ENCODE results near the gene BMP8A. TPM values are rescaled to one million over a fixed set of nuclear protein-coding genes. Genes with fewer than 3 reads are reported as not detected.
A peak's percentile ranks its signal among the peaks of the same experiment; 100 is the strongest.

BMP8A gene
- polyA plus RNA-seq, 3 donors, result not detected

GRCh38 chr1:39524591-39525365 is 33.3 kb downstream of the BMP8A start:
- 94% methylated on average over 12 of the region's 15 CpGs for WGBS (ENCODE audit: insufficient coverage)
- Histone ChIP-seq H2AFZ (ENCODE audit: insufficient read depth, low read depth, low read length, poor library complexity, severe bottlenecking) (no peak overlapping the region), H3K27ac (ENCODE audit: low read depth in 1 of 2, low read length in 2 of 2) (no peak overlapping the region), H3K4me3 (replicated peaks in 1 of 3; ENCODE audit: low read depth in 2 of 3, low read length in 3 of 3) (no peak overlapping the region), H3K9ac (ENCODE audit: insufficient read depth, low read length, poor library complexity, severe bottlenecking) (no peak overlapping the region), H3K4me2 (replicated peaks; ENCODE audit: extremely low read depth, low read length, poor library complexity, severe bottlenecking) (no peak overlapping the region), H3K4me1 (ENCODE audit: control insufficient read depth in 1 of 2, insufficient read depth in 2 of 2, low read length in 2 of 2) (peaks cover 0 to under 1% of the 10 kb centered on the region in 2 donors), H3K79me2 (ENCODE audit: insufficient read depth, low read length) (no peaks in the 10 kb centered on the region), H3K36me3 (replicated peaks in 1 of 2; ENCODE audit: control insufficient read depth in 1 of 2, insufficient read depth in 2 of 2, low read length in 2 of 2) (peaks cover 16 to 24% of the 10 kb centered on the region in 2 donors), H3K9me3 (replicated peaks in 1 of 2; ENCODE audit: control insufficient read depth in 1 of 2, insufficient read depth in 1 of 2, low read length in 2 of 2) (no peaks in the 10 kb centered on the region), H3K27me3 (ENCODE audit: control insufficient read depth in 2 of 2, insufficient read depth in 2 of 2, low read length in 2 of 2) (no peaks in the 10 kb centered on the region), H4K20me1 (ENCODE audit: insufficient read depth, low read length) (no peaks in the 10 kb centered on the region)
- no peaks in the 10 kb centered on the region for H3K9me3 Mint-ChIP-seq
- intact Hi-C loops (cut with micrococcal nuclease), result no loop called here
- peaks cover 2% of the 10 kb centered on the region for H3K4me1 Mint-ChIP-seq
- no peak overlapping the region for H3K4me3 Mint-ChIP-seq
- peaks cover 0 to 4% (median 2%) of the 10 kb centered on the region in 3 donors for H3K27me3 Mint-ChIP-seq (ENCODE audit: low read depth in 3 of 3)
- H3K36me3 Mint-ChIP-seq, result peaks cover 17 to 36% of the 10 kb centered on the region in 2 donors
- TF ChIP-seq CTCF (IDR thresholded peaks at IDR 0.05), result no peak
- H3K27ac Mint-ChIP-seq, result no peak overlapping the region
- DNase-seq, result no peak

DNA sequence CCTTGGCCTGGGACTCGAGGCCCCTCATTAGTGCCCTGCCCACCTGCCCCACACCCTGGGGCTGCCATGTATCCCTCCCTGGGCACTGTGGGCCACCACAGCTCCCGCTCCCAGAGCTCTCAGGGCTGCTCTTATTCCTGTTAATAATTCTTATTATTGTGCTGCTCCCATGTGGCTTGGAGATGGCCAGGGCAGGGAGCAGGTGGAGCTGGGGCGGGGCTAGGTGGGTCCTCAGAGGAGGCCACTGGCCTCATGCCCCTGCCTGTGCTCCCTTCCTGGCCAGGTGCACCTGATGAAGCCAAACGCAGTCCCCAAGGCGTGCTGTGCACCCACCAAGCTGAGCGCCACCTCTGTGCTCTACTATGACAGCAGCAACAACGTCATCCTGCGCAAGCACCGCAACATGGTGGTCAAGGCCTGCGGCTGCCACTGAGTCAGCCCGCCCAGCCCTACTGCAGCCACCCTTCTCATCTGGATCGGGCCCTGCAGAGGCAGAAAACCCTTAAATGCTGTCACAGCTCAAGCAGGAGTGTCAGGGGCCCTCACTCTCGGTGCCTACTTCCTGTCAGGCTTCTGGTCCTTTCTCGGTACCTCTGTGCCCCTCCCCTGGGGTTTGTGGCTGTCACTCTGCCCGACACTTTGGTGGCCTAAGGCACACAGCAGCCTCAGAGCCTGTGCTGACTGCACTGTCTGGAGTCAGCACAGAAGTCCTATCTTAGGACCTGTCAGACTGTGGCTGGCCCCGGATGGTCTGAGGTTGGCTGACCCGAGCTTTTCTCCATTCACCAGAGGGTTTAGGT is 34.1 kb downstream of the BMP8A start:
- H3K27me3 ChIP-seq (ENCODE audit: control insufficient read depth in 2 of 2, insufficient read depth in 2 of 2, low read length in 2 of 2), result no peaks in the 10 kb centered on the region
- H3K36me3 ChIP-seq (replicated peaks in 1 of 2; ENCODE audit: control insufficient read depth in 1 of 2, insufficient read depth in 2 of 2, low read length in 2 of 2), result peaks cover 16 to 24% of the 10 kb centered on the region in 2 donors
- H3K4me1 ChIP-seq (ENCODE audit: control insufficient read depth in 1 of 2, insufficient read depth in 2 of 2, low read length in 2 of 2), result peaks cover 6 to 9% of the 10 kb centered on the region in 2 donors
- intact Hi-C loops (cut with micrococcal nuclease), result no loop called here
- peaks cover 0 to 4% (median 2%) of the 10 kb centered on the region in 3 donors for H3K27me3 Mint-ChIP-seq (ENCODE audit: low read depth in 3 of 3)
- no peak overlapping the region for H3K27ac ChIP-seq (ENCODE audit: low read depth in 1 of 2, low read length in 2 of 2)
- H4K20me1 ChIP-seq (ENCODE audit: insufficient read depth, low read length), result no peaks in the 10 kb centered on the region
- H3K4me2 ChIP-seq (replicated peaks; ENCODE audit: extremely low read depth, low read length, poor library complexity, severe bottlenecking), result no peak overlapping the region
- no peak overlapping the region for H3K4me3 ChIP-seq (replicated peaks in 1 of 3; ENCODE audit: low read depth in 2 of 3, low read length in 3 of 3)
- H3K36me3 Mint-ChIP-seq, result peaks cover 18 to 36% of the 10 kb centered on the region in 2 donors
- no peak overlapping the region for H2AFZ ChIP-seq (ENCODE audit: insufficient read depth, low read depth, low read length, poor library complexity, severe bottlenecking)
- 74% methylated on average over 13 of the region's 17 CpGs for WGBS (ENCODE audit: insufficient coverage)
- H3K9ac ChIP-seq (ENCODE audit: insufficient read depth, low read length, poor library complexity, severe bottlenecking), result no peak overlapping the region
- no peaks in the 10 kb centered on the region for H3K79me2 ChIP-seq (ENCODE audit: insufficient read depth, low read length)
- peak overlapping the region in 1 of 7 donors; percentile 53 for H3K27ac Mint-ChIP-seq
- no peak overlapping the region for H3K4me3 Mint-ChIP-seq
- no peak for DNase-seq
- H3K9me3 ChIP-seq (replicated peaks in 1 of 2; ENCODE audit: control insufficient read depth in 1 of 2, insufficient read depth in 1 of 2, low read length in 2 of 2), result no peaks in the 10 kb centered on the region
- no peak for TF ChIP-seq CTCF (IDR thresholded peaks at IDR 0.05)
- no peaks in the 10 kb centered on the region for H3K9me3 Mint-ChIP-seq
- H3K4me1 Mint-ChIP-seq, result peaks cover 9% of the 10 kb centered on the region

All from CD14-positive monocyte (primary cell).